ENCODE results near the gene ARHGAP27. TPM values are rescaled to one million over a fixed set of nuclear protein-coding genes. Genes with fewer than 3 reads are reported as not detected.
"Not testable (repeated sequence)": the region's sequence is repeated elsewhere in the genome, so short reads cannot be mapped to it uniquely, and the experiment has no call there.

The ARHGAP27 gene
- total RNA-seq, 1 donor from 2014 or later, result 12.1 TPM

DNA sequence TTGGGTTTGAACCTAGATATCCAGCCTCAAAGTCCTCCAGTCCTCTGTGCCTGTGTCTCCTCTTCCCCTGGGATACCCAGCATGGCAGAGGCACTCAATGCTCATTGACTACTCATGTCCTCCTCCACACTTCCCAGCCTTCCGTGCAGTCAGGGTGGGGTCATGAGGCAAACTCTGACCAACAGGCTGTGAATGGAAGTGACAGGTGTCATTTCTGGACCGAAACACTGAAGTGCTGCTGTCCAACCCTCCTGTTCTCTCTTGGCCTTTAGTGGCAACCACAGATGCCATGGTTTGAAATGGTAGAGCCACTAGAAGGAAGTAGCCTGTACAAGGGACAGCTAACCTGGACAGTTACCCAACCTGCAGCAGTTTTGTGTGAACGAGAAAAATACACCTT, 69.2 kb downstream of the ARHGAP27 start:
- DNase-seq (ENCODE audit: low read depth), result no peak

DNA sequence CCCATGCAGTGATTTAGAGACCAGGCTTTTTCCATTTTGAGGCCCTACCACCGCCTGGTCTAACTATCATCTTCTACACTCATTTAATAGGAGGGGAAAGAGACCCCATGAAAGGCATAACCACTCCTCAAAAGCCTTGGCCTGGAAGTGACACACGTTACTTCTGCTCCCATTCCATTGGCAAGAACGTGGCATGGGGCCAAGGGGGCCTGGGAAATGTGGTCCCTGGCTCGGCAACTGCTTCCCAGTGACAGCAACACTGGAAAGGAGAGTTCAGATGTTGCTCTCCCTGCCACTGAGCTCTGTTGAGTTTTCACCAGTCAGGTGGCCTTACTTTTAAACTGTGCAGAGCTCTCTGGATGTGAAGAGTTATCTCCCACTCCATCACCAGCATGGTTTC, 70.7 kb downstream of the ARHGAP27 start:
- no peak for DNase-seq (ENCODE audit: low read depth)

DNA sequence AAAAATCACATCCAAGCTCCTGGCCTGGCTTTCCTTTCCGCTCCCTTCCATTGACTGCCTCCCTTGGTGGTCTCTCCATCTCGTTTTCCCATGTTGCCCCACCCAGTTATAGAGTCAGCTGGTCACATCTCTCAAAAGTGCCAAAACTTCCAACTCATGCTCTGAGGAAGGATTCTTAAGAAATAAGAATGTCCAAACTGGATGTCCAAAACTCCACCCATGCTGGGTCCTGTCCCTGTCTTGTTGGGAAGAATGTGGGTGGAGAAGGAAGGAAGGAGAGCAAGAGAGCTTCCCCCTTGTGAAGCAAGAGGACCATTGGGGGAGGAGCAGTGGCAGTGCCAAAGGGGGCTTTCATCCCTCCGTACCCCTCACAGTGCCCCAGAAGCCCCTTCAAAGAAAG, 71.2 kb downstream of the ARHGAP27 start:
- no peak for DNase-seq (ENCODE audit: low read depth)

DNA sequence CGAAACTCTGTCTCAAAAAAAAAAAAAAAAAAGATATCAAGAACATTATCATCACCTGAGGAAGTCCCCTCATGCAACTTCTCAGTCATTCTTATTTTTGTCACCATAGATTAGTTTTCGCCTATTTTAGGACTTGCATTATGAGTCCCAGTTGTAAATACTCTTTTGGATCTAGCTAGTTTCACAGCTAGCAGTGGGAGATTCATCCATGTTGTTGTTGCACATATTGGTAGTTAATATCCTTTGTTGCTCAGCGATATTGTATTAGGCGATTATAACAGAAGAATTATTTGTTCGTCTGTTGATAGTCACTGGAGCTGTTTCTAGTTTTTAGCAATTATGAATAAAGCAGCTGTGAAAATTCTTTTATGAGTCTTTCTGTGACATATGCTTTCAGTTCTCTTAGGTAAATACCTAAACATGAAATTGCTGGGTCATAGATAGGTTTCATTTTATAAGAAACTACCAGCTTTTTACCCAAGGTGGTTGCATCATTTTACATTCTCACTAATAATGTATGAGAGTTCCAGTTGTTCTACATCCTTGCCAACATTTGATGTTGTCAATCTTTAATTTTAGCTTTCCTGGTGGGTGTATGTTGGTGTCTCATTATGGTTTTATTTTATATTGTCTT, 75.2 kb downstream of the ARHGAP27 start:
- no peak for DNase-seq (ENCODE audit: low read depth)

DNA sequence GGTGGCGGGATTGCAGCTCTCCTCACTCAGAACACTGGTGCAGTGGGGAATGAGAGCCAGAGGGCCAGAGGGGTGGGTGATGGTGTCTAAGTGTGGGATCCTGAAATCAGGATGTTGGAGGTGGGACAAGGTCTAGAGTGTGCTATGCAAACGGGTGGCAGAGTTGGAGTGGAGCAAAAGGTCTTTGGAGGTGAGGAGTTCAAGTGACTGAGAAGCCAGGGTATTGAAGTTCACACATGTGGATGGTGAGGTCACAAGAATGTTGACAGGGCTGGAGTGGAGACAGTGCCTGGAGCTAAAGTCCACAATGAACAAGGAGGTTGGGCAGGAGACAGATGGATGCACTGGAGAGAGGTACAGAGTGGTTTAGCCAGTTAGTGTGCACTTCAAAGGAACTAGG, 77.6 kb downstream of the ARHGAP27 start:
- DNase-seq (ENCODE audit: low read depth), result no peak

DNA sequence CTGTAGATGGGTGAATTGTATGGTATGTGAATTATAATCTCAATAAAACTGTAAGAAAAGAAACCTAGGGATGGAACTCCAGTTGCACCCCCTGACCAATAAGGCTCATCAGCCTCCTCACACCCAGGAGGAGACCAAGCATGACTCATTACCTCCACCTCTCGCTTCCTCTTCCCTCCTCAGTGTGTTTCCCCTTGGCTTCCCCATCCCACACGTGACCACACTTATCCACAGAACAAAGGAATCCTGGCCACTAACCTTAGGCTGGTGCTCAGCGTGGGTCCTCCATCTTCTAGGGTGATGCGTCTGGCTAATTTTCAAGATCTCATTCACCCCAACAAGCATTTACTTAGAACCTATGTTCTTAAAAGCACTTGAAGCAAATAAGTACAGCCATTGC, 79.6 kb downstream of the ARHGAP27 start:
- no peak for DNase-seq (ENCODE audit: low read depth)

DNA sequence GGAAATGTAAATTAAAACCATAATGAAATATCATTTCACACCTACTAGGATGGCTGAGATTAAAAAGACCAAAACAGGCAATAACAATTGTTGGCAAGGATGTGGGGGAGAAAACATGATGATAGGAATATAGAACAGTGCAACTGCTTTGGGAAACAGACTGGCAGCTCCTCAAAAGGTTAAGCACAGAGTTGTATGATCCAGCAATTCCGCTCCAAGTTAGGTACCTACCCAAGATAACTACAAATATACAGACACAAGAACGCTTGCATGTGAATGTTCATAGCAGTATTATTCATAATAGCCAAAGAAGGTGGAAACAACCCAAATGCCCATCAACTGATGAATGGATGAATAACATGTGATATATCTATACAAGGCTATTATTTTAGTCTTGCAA, 80.8 kb downstream of the ARHGAP27 start:
- DNase-seq (ENCODE audit: low read depth), result no peak

DNA sequence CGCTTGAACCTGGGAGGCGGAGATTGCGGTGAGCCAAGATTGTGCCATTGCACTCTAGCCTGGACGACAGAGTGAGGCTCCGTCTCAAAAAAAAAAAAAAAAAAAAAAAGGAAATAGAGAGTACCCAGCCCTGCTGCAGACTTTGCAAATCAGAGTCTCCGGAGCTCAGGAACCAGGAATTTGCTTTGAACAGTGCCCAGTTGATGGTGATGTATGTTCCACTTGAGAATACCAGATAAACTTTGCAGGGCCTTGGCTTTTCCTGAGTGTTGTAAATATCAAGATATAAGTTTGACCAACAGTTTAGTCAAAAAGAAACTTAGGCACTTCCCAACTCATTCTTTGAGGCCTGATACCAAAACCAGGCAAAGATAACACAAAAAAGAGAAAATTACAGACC, 85.2 kb downstream of the ARHGAP27 start:
- DNase-seq (ENCODE audit: low read depth), result no peak

DNA sequence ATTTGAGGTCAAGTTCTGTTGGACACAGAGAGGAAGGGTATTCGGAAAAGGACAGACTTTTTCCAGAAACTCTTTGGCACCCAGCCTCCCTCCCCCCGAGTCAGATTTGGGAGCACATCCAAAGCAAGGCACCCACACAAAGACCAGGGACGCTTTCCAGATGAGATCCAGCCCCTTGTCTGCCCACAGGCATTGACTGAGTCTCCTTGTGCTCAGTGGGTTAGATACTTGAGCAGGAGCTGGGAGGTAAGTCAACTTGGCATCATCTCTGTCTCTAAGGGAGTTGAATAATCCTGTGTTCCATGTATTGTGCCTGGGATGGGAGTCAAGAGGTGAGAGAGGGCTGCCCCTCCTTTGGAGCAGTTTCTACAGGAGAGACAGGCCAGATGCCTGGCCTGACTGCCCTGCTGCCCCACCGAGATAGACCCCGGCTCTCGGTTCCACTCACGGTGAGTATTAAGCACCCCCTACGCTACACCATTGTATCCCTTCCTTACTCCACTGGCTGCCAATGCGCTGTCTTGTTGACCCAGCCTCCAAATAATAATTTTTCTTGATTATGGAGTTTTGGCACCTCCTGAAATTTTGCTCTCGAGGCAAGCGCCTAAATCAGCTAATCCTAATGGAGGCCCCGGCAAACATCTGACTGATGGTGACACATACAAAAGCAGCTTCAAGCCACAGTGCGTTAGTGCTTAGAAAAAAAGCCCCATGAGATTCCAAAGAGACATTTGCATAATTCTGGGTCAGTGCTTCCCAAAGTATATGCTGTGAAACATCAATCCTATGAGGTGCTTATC, 86.3 kb downstream of the ARHGAP27 start:
- DNase-seq (ENCODE audit: low read depth), result no peak

DNA sequence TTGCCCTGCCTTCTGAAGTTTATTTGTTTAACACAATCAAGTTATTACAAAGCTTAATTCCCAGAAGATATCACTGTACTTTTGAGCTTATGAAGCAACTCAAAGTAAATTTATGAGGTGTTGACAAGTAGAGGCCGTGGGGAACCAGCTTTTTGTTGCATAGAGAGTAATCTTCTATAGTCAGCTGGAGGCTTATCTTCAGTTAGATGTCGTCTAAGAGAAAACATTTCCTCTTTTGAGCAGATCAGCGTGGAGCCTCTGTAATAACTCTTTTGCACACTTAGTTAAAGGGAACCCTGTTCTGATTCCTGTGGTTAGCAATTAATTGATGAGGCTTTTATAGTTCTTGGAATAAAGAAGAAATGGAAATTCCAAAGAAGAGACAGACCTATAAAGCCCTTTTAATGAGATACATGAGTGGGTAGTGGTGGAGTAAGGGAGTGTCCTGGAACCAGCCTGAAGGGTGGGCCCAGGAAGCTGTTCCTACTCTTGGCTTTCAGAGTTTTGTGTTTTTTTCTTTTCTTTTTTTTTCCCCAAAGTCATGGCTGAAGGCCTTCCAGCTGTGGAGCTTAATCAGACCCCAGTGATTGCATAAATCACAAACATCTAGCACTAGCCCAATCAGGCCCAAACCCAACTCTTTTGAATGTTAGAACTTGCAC, 87.0 kb downstream of the ARHGAP27 start:
- no peak for DNase-seq (ENCODE audit: low read depth)

DNA sequence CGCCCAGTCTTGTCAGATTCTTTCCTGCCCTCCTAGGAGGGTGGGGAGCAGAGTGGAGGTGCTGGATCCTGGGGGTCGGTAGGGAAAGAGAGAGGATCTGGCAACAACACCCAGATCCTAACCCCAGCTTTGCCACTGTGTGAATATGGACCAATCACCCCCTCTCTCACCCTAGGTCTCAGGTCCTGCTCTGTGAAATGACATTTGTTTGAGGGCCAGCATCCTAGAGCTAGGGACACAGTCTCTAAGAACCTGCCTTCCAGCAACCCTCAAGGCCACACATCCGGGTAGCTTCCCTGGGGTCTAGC, 87.5 kb downstream of the ARHGAP27 start:
- DNase-seq (ENCODE audit: low read depth), result no peak

DNA sequence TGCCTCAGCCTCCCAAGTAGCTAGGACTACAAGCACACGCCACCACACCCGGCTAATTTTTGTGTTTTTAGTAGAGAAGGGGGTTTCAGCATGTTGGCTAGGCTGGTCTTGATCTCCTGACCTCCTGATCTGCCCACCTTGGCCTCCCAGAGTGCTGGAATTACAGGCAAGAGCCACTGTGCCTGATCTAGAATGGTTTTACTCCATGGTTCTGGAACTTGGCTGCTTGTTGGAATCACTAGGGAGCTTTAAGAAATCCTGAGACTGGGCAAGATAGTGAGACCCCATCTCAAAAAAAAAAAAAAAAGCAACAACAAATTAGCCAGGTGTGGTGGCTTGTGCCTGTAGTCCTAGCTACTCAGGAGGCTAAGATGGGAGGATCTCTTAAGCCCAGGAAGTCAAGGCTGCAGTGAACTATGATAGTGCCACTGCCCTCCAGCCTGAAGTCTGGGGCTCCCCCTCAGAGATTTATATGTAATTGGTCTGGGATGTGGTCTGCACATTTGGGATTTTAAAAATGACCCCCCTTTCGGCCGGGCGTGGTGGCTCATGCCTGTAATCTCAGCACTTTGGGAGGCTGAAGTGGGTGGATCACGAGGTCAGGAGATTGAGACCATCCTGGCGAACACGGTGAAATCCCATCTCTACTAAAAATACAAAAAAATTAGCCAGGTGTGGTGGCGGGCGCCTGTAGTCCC, 88.6 kb downstream of the ARHGAP27 start:
- not testable (repeated sequence) for DNase-seq (ENCODE audit: low read depth)

Other genes with a start within 250 kb of the ARHGAP27 start
- gene FMNL1, start 211.0 kb downstream of the ARHGAP27 start, total RNA-seq, result 7.5 and 12.1 TPM in 2 replicates
- gene SPATA32, start 170.8 kb downstream of the ARHGAP27 start, total RNA-seq, result 0.10 TPM in 1 of 2 replicates, not detected in the other
- gene MAP3K14, start 115.8 kb downstream of the ARHGAP27 start, total RNA-seq, result 3.1 and 9.9 TPM in 2 replicates
- 9.4 and 29.3 TPM in 2 replicates for gene PLEKHM1, start 57.9 kb upstream of the ARHGAP27 start, total RNA-seq

Measured in renal cortical epithelial cell (primary cell).